ENCODE data around the gene TGFB2.

DNA sequence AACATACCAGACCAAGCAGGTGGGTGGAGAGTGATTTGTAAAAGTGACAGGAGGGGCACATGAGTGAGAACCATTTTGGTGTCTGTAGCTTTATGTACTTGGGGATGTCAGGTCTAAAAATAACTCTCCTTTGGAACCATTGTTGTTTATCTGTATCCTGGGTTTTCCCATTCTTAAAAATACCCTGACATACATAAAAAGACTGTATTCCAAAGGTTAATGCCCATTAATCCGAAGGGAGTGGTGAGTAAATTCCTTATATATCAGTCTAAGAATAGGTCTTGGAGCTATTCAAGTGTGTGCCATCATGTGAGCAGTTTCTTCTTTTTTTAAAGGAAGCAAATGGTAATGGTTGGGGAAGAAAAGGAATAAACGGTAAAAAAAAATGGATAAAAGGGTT, 117.5 kb downstream of the TGFB2 start:
- TF ChIP-seq, protein P1, sequence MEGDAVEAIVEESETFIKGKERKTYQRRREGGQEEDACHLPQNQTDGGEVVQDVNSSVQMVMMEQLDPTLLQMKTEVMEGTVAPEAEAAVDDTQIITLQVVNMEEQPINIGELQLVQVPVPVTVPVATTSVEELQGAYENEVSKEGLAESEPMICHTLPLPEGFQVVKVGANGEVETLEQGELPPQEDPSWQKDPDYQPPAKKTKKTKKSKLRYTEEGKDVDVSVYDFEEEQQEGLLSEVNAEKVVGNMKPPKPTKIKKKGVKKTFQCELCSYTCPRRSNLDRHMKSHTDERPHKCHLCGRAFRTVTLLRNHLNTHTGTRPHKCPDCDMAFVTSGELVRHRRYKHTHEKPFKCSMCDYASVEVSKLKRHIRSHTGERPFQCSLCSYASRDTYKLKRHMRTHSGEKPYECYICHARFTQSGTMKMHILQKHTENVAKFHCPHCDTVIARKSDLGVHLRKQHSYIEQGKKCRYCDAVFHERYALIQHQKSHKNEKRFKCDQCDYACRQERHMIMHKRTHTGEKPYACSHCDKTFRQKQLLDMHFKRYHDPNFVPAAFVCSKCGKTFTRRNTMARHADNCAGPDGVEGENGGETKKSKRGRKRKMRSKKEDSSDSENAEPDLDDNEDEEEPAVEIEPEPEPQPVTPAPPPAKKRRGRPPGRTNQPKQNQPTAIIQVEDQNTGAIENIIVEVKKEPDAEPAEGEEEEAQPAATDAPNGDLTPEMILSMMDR (IDR thresholded peaks at IDR 0.05) = no peak
- TF ChIP-seq POLR2AphosphoS5 (IDR thresholded peaks at IDR 0.05) (no peak), EP300 (IDR thresholded peaks at IDR 0.05) (no peak), POLR2A (IDR thresholded peaks at IDR 0.05) (no peak)

Data from sigmoid colon (tissue), 4 donors.